NB4 (cell line): Measurements from ENCODE around the gene VENTX.

Source experiments
- DNase-seq: peaks from one replicate; pipeline ENCODE4 v3.0.0; 2010; ENCODE audit warnings: low read depth
- H3K4me3 ChIP-seq: one replicate; pipeline ENCODE4 v1.5.1; 2011; ENCODE audit warnings: mild to moderate bottlenecking, low read depth, low read length, moderate library complexity
- MYC ChIP-seq: IDR thresholded peaks from 2 replicates; pipeline ENCODE4 v1.6.1; 2011; ENCODE audit warnings: low read depth, low read length
- POLR2A ChIP-seq: IDR thresholded peaks from 2 replicates; pipeline ENCODE4 v1.6.1; 2011; ENCODE audit warnings: mild to moderate bottlenecking; ENCODE audit not compliant: insufficient read length; ENCODE audit errors: extremely low read depth
- TF ChIP-seq, protein P1 (sequence below): IDR thresholded peaks from 2 replicates; pipeline ENCODE4 v1.6.1; 2011; ENCODE audit warnings: low read depth, low read length
- TF ChIP-seq, protein P2 (sequence below): IDR thresholded peaks from one replicate; pipeline ENCODE4 v1.5.1; 2012; ENCODE audit warnings: low read depth, low read length

The VENTX gene

GRCh38 chr10:133224756-133225372, 12.8 kb upstream of the VENTX start:
- H3K4me3 ChIP-seq: no peak overlapping the region
- TF ChIP-seq, protein P1, sequence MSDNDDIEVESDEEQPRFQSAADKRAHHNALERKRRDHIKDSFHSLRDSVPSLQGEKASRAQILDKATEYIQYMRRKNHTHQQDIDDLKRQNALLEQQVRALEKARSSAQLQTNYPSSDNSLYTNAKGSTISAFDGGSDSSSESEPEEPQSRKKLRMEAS: no peak
- no peak for TF ChIP-seq MYC
- TF ChIP-seq, protein P2, sequence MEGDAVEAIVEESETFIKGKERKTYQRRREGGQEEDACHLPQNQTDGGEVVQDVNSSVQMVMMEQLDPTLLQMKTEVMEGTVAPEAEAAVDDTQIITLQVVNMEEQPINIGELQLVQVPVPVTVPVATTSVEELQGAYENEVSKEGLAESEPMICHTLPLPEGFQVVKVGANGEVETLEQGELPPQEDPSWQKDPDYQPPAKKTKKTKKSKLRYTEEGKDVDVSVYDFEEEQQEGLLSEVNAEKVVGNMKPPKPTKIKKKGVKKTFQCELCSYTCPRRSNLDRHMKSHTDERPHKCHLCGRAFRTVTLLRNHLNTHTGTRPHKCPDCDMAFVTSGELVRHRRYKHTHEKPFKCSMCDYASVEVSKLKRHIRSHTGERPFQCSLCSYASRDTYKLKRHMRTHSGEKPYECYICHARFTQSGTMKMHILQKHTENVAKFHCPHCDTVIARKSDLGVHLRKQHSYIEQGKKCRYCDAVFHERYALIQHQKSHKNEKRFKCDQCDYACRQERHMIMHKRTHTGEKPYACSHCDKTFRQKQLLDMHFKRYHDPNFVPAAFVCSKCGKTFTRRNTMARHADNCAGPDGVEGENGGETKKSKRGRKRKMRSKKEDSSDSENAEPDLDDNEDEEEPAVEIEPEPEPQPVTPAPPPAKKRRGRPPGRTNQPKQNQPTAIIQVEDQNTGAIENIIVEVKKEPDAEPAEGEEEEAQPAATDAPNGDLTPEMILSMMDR: no peak
- DNase-seq: peak; percentile 63

GRCh38 chr10:133225707-133226191, 11.9 kb upstream of the VENTX start:
- no peak for TF ChIP-seq POLR2A
- no peak for TF ChIP-seq MYC
- TF ChIP-seq, protein P2: no peak
- no peak overlapping the region for H3K4me3 ChIP-seq
- DNase-seq: no peak

GRCh38 chr10:133226251-133226808, 11.3 kb upstream of the VENTX start:
- no peak overlapping the region for H3K4me3 ChIP-seq
- no peak for DNase-seq
- TF ChIP-seq, protein P2: no peak
- TF ChIP-seq, protein P1: no peak
- no peak for TF ChIP-seq POLR2A
- TF ChIP-seq MYC: no peak

GRCh38 chr10:133227256-133227655, 10.4 kb upstream of the VENTX start:
- no peak for DNase-seq
- TF ChIP-seq POLR2A: no peak
- TF ChIP-seq, protein P2: no peak
- TF ChIP-seq MYC: no peak
- TF ChIP-seq, protein P1: no peak
- H3K4me3 ChIP-seq: no peak overlapping the region

GRCh38 chr10:133229265-133230043, 8.2 kb upstream of the VENTX start:
- TF ChIP-seq, protein P2: no peak
- TF ChIP-seq, protein P1: no peak
- TF ChIP-seq MYC (no peak), POLR2A (no peak)
- DNase-seq: no peak
- H3K4me3 ChIP-seq: no peak overlapping the region
